ENCODE results near the gene SPAG9.

SPAG9 gene

GRCh38 chr17:51015145-51015558, 105.5 kb downstream of the SPAG9 start:
- no peak overlapping the region for H3K27ac ChIP-seq
- TF ChIP-seq CTCF (IDR thresholded peaks at IDR 0.05) (no peak), ZFX (IDR thresholded peaks at IDR 0.05; ENCODE audit: borderline replicate concordance) (no peak)

- TF ChIP-seq CTCF (IDR thresholded peaks at IDR 0.05) (no peak), ZFX (IDR thresholded peaks at IDR 0.05; ENCODE audit: borderline replicate concordance) (no peak)
- H3K27ac ChIP-seq = no peak overlapping the region
These were observed 106.5 kb downstream of the SPAG9 start for GRCh38 chr17:51014129-51014528.

GRCh38 chr17:51013322-51013721, 107.3 kb downstream of the SPAG9 start:
- H3K27ac ChIP-seq = no peak overlapping the region
- TF ChIP-seq CTCF (IDR thresholded peaks at IDR 0.05) = no peak
- no peak for TF ChIP-seq ZFX (IDR thresholded peaks at IDR 0.05; ENCODE audit: borderline replicate concordance)

GRCh38 chr17:51012538-51012937, 108.1 kb downstream of the SPAG9 start:
- TF ChIP-seq ZFX (IDR thresholded peaks at IDR 0.05; ENCODE audit: borderline replicate concordance) (no peak), CTCF (IDR thresholded peaks at IDR 0.05) (no peak)
- no peak overlapping the region for H3K27ac ChIP-seq

- TF ChIP-seq ZFX (IDR thresholded peaks at IDR 0.05; ENCODE audit: borderline replicate concordance) = no peak
- no peak for TF ChIP-seq CTCF (IDR thresholded peaks at IDR 0.05)
These were observed 110.4 kb downstream of the SPAG9 start for GRCh38 chr17:51010173-51010675.

GRCh38 chr17:51006601-51007000, 114.1 kb downstream of the SPAG9 start:
- TF ChIP-seq ZFX (IDR thresholded peaks at IDR 0.05; ENCODE audit: borderline replicate concordance) = no peak
- no peak for TF ChIP-seq CTCF (IDR thresholded peaks at IDR 0.05)

More at GRCh38 chr17:51010173-51010675, 110.4 kb downstream of the SPAG9 start:
- no peak overlapping the region for H3K27ac ChIP-seq

GRCh38 chr17:51005768-51006167, 114.9 kb downstream of the SPAG9 start:
- TF ChIP-seq ZFX (IDR thresholded peaks at IDR 0.05; ENCODE audit: borderline replicate concordance) (no peak), CTCF (IDR thresholded peaks at IDR 0.05) (no peak)
- H3K27ac ChIP-seq = no peak overlapping the region

More at GRCh38 chr17:51006601-51007000, 114.1 kb downstream of the SPAG9 start:
- H3K27ac ChIP-seq = no peak overlapping the region
